ENCODE results near the gene HLA-B.

DNA sequence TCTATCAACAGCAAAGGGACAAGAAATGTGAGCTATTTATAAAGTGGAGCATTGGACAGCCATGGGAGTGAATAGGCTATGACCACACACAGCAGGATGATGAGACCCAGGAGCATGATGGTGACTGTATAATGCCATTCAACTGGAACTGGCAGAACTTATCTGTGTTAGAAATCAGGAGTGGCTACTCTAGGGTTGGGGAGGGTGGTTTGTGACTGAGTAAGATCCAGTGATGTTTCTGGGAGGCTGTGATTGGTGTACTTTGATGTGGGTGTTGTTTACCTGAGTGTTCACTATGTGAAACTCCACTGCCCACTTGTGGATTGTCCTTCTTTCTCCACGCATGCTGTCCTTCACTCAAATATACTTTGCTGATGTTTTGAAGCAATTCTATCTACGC lies 11.5 kb upstream of the HLA-B start:
- TF ChIP-seq EZH2 (IDR thresholded peaks at IDR 0.05; ENCODE audit: borderline replicate concordance, insufficient read depth, low read length, poor library complexity, severe bottlenecking) (no peak), MXI1 (conservative IDR thresholded peaks at IDR 0.05; ENCODE audit: poor library complexity, severe bottlenecking) (no peak), EP300 (conservative IDR thresholded peaks at IDR 0.05; ENCODE audit: poor library complexity, severe bottlenecking) (no peak), POLR2AphosphoS5 (IDR thresholded peaks at IDR 0.05) (no peak), SMC3 (conservative IDR thresholded peaks at IDR 0.05; ENCODE audit: poor library complexity) (no peak), TAF1 (IDR thresholded peaks at IDR 0.05; ENCODE audit: low read depth) (no peak)
- TF ChIP-seq, protein P1, sequence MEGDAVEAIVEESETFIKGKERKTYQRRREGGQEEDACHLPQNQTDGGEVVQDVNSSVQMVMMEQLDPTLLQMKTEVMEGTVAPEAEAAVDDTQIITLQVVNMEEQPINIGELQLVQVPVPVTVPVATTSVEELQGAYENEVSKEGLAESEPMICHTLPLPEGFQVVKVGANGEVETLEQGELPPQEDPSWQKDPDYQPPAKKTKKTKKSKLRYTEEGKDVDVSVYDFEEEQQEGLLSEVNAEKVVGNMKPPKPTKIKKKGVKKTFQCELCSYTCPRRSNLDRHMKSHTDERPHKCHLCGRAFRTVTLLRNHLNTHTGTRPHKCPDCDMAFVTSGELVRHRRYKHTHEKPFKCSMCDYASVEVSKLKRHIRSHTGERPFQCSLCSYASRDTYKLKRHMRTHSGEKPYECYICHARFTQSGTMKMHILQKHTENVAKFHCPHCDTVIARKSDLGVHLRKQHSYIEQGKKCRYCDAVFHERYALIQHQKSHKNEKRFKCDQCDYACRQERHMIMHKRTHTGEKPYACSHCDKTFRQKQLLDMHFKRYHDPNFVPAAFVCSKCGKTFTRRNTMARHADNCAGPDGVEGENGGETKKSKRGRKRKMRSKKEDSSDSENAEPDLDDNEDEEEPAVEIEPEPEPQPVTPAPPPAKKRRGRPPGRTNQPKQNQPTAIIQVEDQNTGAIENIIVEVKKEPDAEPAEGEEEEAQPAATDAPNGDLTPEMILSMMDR (IDR thresholded peaks at IDR 0.05; ENCODE audit: poor library complexity, severe bottlenecking): no peak
- TF ChIP-seq, protein P2, sequence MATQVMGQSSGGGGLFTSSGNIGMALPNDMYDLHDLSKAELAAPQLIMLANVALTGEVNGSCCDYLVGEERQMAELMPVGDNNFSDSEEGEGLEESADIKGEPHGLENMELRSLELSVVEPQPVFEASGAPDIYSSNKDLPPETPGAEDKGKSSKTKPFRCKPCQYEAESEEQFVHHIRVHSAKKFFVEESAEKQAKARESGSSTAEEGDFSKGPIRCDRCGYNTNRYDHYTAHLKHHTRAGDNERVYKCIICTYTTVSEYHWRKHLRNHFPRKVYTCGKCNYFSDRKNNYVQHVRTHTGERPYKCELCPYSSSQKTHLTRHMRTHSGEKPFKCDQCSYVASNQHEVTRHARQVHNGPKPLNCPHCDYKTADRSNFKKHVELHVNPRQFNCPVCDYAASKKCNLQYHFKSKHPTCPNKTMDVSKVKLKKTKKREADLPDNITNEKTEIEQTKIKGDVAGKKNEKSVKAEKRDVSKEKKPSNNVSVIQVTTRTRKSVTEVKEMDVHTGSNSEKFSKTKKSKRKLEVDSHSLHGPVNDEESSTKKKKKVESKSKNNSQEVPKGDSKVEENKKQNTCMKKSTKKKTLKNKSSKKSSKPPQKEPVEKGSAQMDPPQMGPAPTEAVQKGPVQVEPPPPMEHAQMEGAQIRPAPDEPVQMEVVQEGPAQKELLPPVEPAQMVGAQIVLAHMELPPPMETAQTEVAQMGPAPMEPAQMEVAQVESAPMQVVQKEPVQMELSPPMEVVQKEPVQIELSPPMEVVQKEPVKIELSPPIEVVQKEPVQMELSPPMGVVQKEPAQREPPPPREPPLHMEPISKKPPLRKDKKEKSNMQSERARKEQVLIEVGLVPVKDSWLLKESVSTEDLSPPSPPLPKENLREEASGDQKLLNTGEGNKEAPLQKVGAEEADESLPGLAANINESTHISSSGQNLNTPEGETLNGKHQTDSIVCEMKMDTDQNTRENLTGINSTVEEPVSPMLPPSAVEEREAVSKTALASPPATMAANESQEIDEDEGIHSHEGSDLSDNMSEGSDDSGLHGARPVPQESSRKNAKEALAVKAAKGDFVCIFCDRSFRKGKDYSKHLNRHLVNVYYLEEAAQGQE (IDR thresholded peaks at IDR 0.05; ENCODE audit: borderline replicate concordance): no peak

Data from neural cell (in vitro differentiated cells).